ENCODE measurements around the gene POGLUT3. TPM values are rescaled to one million over a fixed set of nuclear protein-coding genes. Genes with fewer than 3 reads are reported as not detected.

POGLUT3 gene
- total and polyA plus RNA-seq, 11 donors = 5.3 to 19.8 (median 10.0) TPM

Other genes starting within 250 kb of the POGLUT3 start
- 1 to 10 TPM in 3 of 9 donors, under 1 TPM in 3, not detected in 3; 0.33 to 1.9 (median 1.1) TPM for gene C11orf65, start 30.9 kb downstream of the POGLUT3 start, total RNA-seq
- under 1 TPM; 0.14 to 0.19 TPM for gene C11orf65, start 30.9 kb downstream of the POGLUT3 start, polyA plus RNA-seq
- gene EXPH5, start 95.4 kb upstream of the POGLUT3 start, total RNA-seq = 1 to 10 TPM in 6 of 9 donors, under 1 TPM in 3; 0.37 to 4.2 (median 1.3) TPM
- gene EXPH5, start 95.4 kb upstream of the POGLUT3 start, polyA plus RNA-seq = under 1 TPM; 0.14 to 0.27 TPM
- gene DDX10, start 166.7 kb upstream of the POGLUT3 start, total RNA-seq = 10 to 100 TPM in 7 of 9 donors, 1 to 10 TPM in 2; 8.3 to 17.2 (median 12.1) TPM
- 10 to 100 TPM; 12.6 to 14.7 TPM for gene DDX10, start 166.7 kb upstream of the POGLUT3 start, polyA plus RNA-seq